Activated naive CD8-positive, alpha-beta T cell (primary cell): ENCODE results near the gene PTPN1.

Experiments
- H3K27ac Mint-ChIP-seq: one replicate; pipeline ENCODE4 v1.8.0; 2021; ENCODE audit warnings: mixed read lengths
- H3K27me3 Mint-ChIP-seq: one replicate; pipeline ENCODE4 v1.8.0; 2021; ENCODE audit warnings: mixed read lengths
- H3K36me3 Mint-ChIP-seq: one replicate; pipeline ENCODE4 v1.8.0; 2021; ENCODE audit warnings: mixed read lengths
- H3K4me1 Mint-ChIP-seq: one replicate; pipeline ENCODE4 v1.8.0; 2021; ENCODE audit warnings: low read depth, mixed read lengths
- H3K4me3 Mint-ChIP-seq: one replicate; pipeline ENCODE4 v1.8.0; 2021; ENCODE audit warnings: mild to moderate bottlenecking, mixed read lengths
- H3K9me3 Mint-ChIP-seq: one replicate; pipeline ENCODE4 v1.8.0; 2021; ENCODE audit warnings: low read depth, mixed read lengths

Gene PTPN1

GRCh38 chr20:50632236-50632635, 122.1 kb downstream of the PTPN1 start:
- H3K27me3 Mint-ChIP-seq = no peaks in the 10 kb centered on the region
- peaks cover 1% of the 10 kb centered on the region for H3K4me1 Mint-ChIP-seq
- no peaks in the 10 kb centered on the region for H3K36me3 Mint-ChIP-seq
- H3K9me3 Mint-ChIP-seq = no peaks in the 10 kb centered on the region
- H3K4me3 Mint-ChIP-seq = no peak overlapping the region
- H3K27ac Mint-ChIP-seq = no peak overlapping the region

- Mint-ChIP-seq H3K4me3 (no peak overlapping the region), H3K27ac (no peak overlapping the region), H3K36me3 (no peaks in the 10 kb centered on the region), H3K9me3 (no peaks in the 10 kb centered on the region), H3K4me1 (peaks cover 1% of the 10 kb centered on the region), H3K27me3 (no peaks in the 10 kb centered on the region)
Measured at GRCh38 chr20:50632701-50633100, 122.5 kb downstream of the PTPN1 start.

- peaks cover 1% of the 10 kb centered on the region for H3K4me1 Mint-ChIP-seq
- H3K27ac Mint-ChIP-seq = no peak overlapping the region
- H3K27me3 Mint-ChIP-seq = no peaks in the 10 kb centered on the region
- H3K9me3 Mint-ChIP-seq = no peaks in the 10 kb centered on the region
- H3K36me3 Mint-ChIP-seq = no peaks in the 10 kb centered on the region
- no peak overlapping the region for H3K4me3 Mint-ChIP-seq
Measured at GRCh38 chr20:50633361-50633760, 123.2 kb downstream of the PTPN1 start.

- H3K27ac Mint-ChIP-seq = no peak overlapping the region
- H3K4me3 Mint-ChIP-seq = no peak overlapping the region
- no peaks in the 10 kb centered on the region for H3K27me3 Mint-ChIP-seq
Measured at GRCh38 chr20:50634191-50634590, 124.0 kb downstream of the PTPN1 start.

More at GRCh38 chr20:50634191-50634590, 124.0 kb downstream of the PTPN1 start:
- peaks cover 1% of the 10 kb centered on the region for H3K4me1 Mint-ChIP-seq
- H3K36me3 Mint-ChIP-seq = no peaks in the 10 kb centered on the region
- no peaks in the 10 kb centered on the region for H3K9me3 Mint-ChIP-seq
